DMS53 treated with DMSO at 0.1 percent for 48 hours (cell line): ENCODE results near the gene DOC2A.

Experiments
- DNase-seq: peaks from one replicate; lab custom pipeline; 2025; ENCODE audit not compliant: unreplicated experiment; lab: John Stamatoyannopoulos, UW

Gene DOC2A

DNA sequence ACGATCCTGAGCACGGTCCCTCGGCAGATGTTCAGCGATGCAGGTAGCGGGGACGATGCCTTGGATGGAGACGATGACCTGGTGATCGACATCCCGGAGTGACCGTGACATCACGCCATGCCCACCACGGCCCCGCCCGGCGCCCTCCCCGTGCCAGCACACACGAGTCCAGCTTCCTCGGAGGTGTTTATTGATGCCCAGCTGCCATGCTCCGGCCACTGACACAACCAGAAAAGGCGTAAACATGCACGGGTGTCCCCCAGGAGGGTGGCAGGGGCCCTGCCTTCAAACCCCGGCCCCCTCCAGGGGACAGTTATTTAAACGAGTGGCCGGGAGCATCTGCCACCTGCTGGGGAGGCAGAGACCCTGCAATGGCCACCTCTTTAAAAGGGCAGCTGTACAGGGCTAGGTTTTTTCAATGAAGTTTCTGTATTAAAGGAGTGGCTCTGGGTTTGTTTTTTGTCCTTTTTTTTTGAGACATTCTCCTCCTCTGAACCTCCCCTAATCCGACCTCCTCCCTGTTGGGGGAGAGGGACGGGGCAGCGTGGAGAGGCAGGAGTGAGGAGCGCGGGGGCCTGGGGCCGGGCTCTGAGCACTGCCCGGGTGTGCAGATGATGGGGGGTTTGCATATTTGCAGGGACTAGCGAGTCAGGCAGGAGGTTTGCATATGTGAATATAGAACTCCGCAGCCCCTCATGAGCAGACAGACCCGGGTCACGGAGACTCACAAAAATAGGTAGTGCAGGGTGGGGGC is 5.3 kb downstream of the DOC2A start:
- peak; percentile 63 for DNase-seq

DNA sequence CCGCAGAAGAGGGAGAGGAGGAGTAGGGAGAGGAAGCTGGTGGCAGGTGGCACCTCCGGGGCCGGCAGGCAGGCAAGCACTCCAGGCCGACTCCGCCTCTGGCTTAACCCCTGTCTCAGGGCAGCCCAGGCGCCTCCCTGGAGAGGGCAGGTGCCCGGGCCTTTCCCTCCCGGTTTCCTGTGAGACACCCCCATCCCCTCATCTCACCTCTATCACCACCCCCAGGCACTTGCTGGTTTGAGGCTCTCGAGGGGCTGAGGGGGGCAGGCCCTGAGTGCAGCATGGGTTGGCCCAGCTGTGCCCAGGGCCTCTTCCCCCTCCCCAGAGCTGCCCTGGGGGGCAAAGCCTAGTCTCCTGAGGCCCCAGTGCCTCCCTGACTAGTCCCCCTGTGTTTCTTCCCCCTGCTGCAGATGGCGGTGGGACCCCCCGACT is 6.0 kb downstream of the DOC2A start:
- no peak for DNase-seq

DNA sequence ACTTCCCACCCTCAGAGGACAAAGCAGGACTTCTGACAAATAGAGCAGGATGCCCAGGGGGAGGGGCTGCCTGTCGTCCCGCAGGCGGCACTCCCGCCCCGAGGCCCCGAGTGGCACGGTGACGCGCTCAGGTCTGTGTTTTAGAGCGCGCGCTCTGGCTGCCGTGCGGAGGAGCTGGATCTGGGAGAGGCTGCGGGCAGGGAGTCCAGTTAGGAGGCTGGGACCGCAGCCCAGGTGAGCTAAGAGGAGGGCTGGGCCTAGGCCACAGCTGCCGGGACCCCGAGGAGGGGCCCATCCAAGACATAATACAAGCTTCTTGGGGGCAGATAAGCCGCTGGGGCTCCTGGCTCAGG is 6.4 kb downstream of the DOC2A start:
- DNase-seq, result peak; percentile 80

DNA sequence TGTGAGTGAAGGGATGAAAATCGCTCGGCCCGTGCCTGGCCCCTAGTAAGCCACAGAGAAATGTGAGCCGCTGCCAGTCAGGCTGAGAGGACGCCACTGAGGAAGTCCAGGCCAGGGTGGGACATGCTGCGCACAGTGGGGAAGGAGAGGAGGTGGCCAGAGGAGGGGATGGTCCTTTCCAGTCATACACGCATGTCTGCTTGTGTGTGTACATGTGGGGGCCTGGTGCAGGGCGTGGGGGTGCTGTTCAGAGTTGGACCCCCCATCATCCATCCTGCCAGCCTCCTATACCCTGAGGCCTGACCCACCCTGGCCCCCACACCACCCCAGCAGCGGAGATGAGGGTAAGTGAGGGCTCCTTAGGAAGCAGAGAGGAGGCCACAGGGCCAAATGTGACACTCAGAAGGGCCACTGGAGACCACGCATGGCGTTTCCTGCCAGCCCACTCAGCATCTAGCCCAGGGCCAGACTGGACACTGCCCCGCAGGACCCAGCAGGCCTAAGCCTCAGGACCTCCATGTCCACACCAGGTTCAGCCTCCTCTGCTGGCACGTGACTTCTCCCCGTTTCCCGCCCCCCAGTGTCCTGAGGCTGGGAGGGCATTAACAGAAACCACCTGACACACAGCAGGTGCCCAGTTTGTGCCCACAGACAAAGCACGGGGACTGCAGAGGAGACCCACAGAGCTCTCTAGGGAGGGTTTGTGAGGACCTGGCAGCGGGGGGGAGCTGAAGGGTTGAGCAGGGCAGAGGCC is 7.0 kb downstream of the DOC2A start:
- DNase-seq, result no peak

DNA sequence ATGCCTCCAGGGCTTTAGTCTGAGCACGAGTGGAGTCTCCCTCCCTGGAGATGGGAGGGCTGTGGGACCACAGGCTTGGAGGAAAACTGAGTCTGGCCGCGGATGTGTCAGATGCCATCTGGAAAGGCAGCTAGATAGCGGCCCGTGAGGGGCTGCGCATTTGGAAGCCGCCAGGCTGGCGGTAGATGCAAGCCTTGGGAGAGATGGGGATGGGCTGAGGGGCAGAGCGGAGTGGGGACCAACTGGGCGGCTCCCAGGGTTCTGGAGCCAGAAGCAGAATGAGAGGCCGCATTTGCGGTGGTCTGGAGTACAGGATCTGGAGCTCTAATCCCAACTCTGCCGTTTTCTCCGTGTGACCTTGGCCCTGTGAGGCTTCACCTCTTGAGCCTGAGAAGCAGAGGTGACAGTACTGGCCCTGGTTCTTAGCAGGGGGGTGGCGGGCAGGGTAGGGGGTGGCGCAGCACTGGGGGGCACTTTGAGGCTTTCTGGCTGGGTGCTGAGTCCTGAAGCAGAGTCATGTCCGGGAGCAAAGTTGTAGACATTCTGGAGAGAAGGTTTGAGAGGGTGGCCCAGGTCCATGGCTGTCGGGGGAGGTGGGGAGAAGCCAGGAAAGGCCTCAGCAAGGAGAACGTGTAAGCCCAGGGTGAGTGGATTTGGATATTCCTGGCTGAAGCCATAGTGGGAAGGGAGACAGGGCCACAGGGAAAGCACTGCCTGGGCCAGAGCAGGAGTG is 8.0 kb downstream of the DOC2A start:
- no peak for DNase-seq

DNA sequence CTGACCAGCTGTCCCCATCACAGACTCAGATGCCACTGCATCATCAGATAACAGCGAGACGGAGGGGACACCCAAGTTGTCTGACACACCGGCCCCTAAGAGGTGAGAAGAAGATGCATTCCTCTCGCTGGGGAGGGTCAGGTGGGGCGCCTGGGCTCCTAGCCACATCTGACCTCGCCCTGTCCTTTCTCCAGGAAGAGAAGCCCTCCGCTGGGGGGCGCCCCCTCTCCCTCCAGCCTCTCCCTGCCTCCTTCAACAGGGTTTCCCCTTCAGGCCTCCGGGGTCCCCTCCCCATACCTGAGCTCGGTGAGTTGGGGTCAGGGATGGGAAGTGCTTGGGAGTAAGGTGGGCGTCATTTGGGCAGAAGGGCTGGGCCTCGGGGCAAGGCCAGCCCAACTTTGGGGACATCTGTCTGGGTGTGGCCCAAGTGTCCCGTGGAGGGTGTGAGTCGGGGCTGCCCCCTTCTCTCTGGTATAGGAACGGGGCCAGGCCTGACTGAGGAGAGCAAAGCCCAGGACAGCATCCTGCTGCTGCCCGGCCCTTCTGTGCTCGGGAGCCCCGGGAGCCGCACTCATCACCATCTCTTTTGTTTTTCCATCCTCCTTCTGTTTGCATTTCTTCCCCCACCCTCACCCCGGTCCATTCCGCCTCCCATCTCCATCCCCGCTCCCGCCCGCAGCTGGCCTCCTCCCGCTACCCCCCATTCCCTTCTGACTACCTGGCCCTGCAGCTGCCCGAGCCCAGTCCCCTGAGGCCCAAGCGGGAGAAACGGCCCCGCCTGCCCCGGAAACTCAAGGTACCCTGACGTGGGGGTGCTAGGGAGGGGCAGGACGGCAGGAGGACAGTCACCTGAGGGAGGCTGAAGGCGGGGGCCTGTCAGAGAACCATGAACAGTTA is 9.8 kb downstream of the DOC2A start:
- no peak for DNase-seq

DNA sequence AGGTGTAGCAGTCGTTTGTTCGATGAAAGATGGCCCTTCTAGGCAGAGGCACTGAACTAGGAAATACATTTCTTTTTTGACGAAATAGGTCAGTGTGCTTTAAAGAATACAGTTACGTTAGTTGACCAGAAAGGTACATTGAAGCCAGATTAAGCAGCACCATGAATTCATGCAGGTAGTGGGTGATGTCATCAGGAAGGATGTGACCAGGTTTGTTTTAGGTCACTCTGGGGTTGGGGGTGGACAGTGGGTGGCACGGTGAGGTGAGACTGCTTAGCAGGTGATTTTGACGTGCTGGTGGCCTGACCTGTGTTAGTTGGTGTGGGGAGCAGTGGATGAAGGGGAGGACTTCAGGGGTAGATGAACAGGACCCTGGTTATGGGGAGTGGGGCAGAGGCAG is 11.2 kb downstream of the DOC2A start:
- DNase-seq, result no peak

DNA sequence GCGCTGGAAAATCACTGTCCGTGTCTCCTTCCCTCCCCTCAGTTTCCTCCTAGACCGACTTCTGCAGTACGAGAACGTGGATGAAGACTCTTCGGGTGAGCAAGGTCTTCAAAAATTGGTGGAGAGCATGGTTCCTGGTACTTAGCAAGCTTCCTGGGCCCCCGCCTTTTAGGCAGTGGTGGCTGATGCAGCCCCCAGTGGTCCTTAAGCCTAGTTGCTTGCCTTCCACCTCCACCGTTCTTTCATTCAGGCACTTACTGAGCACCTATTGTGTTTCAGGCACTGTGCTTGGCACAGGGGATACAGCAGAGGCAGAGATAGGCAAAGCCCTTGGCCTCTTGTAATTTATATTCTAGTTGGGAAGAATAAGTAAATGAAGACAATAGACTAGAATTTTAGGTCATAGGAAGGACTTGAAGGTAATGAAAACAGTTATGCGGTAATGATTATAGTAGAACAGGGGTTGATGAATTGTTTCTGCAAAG is 14.0 kb downstream of the DOC2A start:
- DNase-seq, result no peak

DNA sequence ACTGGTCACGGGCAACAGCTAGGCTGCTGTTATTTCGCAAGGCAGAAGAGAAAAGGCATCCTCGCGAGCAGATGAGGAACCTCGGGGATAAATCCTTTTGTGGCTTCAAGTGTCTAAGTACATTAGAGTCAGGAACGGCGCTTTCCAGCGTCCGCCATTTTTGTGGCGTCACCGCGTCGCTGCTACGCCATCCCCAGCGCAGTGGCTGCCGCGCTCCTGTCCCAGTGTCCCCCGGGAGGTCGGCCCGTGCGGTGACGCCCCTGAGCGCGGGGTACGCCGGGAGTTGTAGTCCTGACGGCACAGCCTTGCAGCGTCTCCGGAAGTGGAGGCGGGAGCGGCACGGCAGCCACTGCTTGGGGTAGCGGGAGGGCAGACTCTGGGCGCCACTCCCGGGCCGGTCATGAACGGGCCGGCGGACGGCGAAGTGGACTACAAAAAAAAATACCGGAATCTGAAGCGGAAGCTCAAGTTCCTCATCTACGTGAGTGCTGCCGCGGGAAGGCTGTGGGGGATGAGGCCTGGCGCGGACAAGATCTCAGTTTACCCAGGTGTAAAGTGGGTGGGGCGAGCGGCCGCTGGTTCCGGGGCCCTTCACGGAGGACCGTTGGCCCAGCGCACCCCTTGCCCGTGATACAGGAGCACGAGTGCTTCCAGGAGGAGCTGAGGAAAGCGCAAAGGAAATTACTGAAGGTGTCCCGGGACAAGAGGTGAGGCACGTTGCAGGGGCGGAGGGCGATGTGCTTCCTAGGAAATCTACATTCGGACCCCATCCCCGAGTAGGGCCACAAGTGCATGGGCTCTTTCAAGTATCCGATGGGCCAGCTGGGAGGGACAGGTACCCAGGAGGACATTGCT is 14.7 kb downstream of the DOC2A start, which contains the start of gene INO80E:
Gene INO80E, plus strand, starts transcription at position 331 of the 855 bp plus-strand sequence. Its CDS starts 70 bp downstream, at position 401.
- DNase-seq, result peak; percentile 86

DNA sequence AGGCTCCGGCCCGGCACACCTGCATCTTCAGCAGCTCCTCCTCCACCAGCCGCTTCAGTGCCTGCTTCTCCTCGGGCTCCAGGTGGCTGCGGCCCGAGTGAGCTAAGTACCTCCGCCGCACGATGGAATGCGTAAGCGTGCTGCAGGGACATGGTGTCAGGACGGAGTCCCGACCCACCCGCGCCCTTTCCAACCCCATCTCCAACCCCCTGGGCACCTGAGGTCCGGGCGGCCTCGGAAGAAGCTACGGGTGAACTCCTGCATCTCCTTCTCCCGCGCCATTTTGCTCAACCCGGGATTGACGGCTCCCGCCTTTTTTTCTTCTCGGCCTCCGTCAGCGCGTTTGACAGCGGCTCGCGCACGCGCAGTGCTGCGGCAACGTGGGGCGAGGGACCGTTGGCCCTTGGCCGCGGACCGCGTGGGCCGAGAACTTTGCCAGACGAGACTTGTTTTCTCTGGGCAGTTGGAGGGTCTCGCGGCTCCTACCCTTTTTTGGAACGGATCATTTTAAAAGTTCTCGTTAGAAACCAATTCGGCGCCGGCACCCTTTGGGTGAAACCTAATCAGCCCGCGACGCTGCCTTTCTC is 15.4 kb downstream of the DOC2A start, which contains the start of gene HIRIP3:
Gene HIRIP3, minus strand, starts transcription at position 294 of the 587 bp plus-strand sequence. Its CDS starts 12 bp downstream, at position 282.
- peak; percentile 47 for DNase-seq

DNA sequence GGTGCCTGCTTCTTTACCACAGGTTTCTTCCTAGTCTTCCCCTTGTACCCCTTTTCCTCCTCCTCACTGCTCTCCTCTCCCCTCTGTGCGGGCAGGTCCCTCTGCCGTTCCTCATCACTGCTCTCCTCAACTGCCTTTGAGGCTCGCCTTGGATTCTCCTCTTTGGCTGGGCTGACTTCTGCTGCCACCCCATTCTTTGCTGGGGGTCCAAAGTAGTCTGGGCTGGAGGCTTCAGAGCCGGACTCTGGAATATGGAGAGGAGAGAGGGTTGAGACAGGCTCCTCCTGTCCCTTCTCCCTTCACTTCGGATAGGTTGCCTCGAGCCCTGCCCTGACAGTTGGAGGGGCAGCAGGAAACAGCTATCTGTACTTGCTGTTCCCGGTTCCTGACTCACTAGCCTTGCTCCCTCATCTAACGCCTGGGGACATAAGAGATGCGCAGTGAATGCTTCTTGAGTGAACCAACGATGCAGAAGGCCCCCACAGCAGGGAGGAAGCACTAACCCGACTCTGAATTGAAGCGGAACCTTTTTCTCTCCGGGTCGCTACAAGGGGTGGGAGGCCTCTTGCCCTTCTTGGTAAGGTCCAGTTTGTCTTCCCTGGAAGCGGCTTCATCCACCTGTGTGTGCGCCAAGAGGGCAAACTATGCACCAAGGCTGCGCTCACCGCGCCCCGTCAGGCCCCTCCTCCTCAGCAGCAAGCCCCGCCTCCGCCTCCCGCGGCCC is 16.1 kb downstream of the DOC2A start:
- no peak for DNase-seq

DNA sequence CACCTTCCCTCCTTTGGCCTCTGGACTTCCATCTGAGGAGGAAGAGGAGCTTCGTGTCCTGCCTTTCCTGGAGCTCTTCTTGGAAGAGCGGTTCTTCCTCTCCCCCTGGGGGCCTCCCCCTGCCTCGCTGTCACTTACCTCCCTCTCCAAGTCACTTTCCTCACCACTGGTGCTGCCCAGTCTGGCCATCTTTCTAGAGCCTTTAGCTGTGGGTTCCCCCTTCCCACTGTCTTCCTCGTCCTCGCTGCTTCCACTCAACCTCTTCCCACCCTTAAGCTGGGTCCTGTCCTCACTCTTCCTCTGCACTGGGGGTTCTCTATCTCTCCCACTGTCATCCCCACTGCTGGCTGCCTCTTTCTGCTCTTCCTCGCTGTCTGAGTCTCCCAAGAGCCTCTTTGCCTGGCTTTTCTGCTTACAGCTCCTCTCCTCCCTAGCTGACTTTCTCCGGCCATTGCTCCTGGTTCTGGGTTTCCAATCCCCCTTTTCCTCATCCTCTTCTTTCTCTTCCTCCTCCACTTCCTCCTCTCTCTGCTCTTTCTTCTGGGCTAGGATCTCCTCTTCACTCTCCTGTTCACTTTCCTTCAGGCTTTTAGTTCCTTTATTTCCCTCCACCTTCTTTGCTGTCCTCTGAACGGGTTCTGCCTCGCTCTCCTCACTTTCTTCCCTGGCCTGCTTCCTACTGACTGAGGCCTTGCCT is 16.8 kb downstream of the DOC2A start:
- no peak for DNase-seq

DNA sequence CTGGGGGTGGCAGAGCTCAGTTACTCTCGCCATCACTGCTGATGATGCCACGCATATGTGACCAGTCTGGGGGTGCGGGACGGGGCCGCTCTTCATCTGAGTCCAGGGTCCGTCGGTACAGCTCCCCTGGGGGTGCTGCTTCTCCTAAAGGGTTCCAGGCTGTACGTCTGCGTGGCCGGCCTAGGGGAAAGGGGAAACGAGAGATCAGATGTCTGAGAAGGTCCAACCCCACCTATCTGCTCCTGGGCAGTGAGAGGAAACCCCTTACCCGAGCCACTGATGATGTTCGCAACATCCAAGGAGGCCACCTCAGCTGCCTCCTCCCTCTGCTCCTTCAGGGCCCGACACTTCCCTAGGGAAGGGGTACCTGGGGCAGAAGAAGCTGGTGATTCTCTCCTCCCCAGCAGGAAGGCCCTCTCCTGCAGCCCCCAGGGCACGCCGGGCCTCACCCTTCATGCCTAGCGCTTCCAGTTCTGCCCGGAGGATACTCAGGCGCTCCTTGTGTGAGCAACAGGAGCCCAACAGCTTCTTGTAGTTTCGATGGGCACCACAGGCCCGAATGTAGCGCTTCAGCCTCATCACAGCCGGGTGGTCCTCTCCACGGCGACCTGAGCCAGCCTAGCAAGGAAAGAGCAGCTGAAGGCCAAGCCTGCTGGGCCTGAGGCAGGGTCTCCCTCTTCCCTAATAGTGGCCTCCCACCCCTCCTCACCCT is 17.5 kb downstream of the DOC2A start:
- no peak for DNase-seq

DNA sequence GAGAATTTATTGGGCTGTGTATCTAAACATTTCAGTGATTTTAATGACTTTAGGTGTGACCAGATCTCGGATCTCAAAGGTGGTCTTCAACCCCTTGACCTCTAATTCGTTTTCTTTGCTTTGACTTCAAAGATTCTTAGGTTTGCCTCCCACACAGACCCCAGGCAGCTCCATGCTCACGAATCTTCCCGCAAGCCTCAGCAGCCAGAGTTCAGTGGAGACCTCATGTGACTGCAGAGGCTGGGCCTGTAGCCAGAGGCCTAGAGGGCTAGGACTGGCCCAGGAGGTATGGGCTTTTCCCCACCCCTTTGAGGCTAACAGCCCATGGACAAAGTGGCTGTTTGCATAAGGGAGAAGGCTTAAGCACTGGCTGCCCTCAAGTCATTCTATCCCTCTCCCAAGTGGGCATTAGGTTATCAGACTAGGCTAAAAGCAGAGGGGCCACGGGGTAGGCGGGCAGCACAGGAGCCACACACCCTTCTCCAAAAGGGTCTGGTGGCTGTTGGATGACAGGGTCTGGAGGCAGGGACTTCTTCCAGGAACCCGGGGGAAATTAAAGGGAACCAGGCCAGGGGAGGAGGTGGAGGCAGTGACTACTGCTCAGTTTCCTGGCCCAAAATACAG is 18.4 kb downstream of the DOC2A start:
- DNase-seq, result no peak

DNA sequence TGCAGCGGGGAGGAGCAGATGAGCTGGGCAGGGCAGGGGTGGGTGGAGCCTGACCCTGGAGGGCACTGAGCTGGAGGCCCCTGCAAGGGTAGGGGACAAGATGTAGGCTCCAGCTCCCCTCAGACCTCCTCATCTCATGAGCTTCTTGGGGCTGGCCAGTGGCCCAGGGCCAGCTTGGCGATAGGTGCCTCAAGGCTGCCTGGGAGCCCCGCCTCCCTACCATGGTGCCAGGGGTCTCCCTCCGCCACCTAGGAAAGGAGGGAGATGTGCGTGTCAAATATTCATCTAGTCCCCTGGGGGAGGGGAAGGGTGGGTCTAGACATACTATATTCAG is 19.3 kb downstream of the DOC2A start:
- no peak for DNase-seq

DNA sequence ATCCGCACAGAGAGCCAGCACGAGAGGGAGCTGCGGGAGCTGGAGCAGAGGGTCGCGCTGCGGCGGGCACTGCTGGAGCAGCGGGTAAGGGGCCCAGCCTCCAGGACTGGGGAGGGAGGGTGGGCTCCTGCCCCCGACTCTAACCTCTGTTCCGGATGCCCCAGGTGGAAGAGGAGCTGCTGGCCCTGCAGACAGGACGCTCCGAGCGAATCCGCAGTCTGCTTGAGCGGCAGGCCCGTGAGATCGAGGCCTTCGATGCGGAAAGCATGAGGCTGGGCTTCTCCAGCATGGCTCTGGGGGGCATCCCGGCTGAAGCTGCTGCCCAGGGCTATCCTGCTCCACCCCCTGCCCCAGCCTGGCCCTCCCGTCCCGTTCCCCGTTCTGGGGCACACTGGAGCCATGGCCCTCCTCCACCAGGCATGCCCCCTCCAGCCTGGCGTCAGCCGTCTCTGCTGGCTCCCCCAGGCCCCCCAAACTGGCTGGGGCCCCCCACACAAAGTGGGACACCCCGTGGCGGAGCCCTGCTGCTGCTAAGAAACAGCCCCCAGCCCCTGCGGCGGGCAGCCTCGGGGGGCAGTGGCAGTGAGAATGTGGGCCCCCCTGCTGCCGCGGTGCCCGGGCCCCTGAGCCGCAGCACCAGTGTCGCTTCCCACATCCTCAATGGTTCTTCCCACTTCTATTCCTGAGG is 19.8 kb downstream of the DOC2A start:
- no peak for DNase-seq
